Activated effector memory CD4-positive, alpha-beta T cell treated with Interleukin-2 at 50 U/mL for 16 hours (primary cell): ENCODE results near the gene PAQR3.
"Not testable (repeated sequence)": the region's sequence is repeated elsewhere in the genome, so short reads cannot be mapped to it uniquely, and the experiment has no call there.

Experiments used
- DNase-seq: peaks from one replicate; pipeline ENCODE4 v3.0.0-alpha.2; 2020

Gene PAQR3

DNA sequence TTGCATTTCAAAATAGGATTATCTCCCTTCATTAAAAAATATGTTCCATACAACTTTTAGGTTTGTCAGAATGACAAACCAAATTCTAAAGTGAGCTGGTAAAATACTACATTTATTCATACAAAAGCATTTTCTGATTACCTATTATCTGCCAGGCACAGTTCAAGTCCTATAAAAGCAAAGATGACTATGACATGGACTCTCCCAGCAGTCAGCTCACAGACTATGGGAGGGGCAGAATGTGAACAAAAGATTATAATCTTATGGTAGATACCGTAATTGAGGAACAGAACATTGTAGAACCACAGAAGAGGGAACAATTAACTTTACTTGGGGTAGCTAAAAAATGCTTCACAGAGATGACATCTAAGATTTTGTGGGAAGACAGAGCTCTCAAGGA lies 12.4 kb downstream of the PAQR3 start:
- no peak for DNase-seq

DNA sequence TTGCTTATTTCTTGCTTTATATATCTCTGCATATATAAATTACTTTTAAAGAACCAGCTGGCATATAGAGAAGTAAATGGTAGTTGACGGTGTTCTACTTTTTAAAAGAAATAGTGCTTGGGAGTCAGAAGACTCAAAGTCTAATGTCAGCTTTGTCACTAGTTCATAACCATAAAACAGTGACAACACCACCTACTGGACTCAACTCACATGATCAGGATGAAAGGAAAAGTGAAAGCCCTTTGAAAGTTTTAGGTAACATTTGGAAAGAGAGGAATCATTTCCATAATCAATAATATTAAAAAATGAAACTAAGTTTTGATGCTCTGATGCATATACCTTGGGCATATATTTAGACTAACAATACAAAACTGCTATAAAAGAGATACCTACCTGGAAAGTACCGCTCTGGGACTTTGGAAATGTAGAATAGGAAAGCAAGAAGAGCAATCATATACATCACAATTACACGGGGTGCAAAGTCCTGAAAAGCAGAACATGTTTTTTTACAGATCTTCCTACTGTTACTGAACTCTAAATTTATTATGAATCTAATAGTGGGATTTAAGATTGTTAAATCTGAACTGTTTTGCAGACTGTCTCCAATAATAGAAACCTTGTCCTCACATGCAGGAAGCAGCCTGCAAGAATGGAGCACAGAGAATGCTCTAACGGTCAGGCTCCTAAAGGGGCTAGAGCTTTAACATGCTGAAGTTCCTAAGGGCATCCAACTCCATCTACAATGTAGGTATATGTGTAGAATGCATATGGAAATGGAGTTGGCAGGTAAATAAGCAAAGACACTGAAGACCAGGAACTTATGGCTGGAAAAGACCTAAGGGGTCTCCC lies 15.6 kb downstream of the PAQR3 start:
- DNase-seq = no peak

DNA sequence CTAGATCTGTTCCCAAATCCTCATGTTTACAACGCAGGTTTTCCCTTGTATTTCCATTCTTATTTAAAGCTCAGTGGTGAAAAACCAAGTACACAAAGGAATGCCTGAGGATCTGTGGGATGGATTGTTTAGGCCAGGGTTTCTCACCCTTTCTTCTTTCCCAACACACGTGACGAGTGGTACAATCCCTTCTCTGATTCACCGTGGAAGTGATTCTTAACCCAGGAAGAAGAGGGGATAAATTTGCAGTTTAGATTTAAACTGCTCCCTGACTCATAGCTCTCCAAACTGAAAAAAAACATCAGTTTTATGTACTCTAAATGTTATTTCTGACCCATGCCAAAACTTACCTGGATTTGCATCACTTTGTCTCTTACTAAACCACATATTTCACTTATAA lies 17.0 kb downstream of the PAQR3 start:
- no peak for DNase-seq

DNA sequence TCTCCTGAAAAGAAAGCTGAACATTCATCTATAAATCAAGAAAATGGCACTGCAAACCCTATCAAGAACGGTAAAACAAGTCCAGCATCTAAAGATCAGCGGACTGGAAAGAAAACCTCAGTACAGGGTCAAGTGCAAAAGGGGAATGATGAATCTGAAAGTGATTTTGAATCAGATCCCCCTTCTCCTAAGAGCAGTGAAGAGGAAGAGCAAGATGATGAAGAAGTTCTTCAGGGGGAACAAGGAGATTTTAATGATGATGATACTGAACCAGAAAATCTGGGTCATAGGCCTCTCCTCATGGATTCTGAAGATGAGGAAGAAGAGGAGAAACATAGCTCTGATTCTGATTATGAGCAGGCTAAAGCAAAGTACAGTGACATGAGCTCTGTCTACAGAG lies 28.6 kb downstream of the PAQR3 start:
- no peak for DNase-seq

DNA sequence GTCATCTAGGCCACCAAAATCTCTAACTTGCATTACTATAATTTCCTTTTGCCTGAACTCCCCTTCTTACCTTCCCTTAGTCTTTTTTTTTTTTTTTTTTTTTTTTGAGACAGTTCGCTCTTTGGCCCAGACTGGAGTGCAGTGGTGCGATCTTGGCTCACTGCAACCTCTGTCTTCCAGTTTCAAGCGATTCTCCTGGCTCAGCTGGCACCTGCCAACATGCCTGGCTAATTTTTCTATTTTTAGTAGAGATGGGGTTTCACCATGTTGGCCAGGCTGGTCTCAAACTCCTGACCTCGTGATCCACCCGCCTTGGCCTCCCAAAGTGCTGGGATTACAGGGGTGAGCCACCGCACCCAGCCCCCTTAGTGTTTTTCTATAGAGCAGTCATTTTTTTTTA lies 30.3 kb downstream of the PAQR3 start:
- DNase-seq = not testable (repeated sequence)

DNA sequence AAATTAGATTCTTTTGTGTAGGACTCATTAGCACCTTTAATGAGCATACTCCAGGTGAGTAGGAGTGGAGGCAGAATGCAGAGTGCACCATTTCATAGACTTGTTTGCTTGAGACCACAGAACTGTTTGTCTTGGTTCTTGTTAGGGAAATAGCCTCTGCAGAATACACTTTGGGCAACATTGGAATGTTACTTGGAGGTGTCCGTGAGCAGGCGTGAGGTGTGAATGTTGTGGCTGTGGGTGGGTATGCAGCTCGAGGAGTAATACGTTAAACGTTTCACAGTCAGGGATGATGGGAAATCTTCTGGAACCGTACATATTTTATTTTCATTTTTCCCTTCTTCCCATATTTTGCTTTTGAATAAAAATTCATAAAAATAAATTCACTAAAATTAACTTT lies 31.6 kb downstream of the PAQR3 start:
- no peak for DNase-seq

DNA sequence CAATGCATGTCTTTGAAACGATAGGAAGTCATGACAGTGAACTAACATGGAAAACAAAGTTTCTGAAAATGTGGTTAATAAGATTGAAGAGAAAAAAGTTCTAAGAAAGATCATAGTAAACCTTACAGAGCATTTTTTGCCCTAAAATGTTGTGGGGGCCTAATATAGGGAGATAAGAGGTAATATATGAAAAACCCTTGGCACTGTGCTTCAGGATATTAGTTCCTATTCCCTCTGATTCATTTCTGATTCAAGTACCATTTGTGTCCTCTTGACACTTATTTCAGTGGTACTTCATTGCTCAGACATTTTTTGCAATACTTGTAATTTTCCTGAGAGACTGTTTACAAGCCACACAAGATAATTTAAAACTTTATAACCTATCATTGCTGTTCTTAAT lies 35.1 kb downstream of the PAQR3 start:
- DNase-seq = no peak

DNA sequence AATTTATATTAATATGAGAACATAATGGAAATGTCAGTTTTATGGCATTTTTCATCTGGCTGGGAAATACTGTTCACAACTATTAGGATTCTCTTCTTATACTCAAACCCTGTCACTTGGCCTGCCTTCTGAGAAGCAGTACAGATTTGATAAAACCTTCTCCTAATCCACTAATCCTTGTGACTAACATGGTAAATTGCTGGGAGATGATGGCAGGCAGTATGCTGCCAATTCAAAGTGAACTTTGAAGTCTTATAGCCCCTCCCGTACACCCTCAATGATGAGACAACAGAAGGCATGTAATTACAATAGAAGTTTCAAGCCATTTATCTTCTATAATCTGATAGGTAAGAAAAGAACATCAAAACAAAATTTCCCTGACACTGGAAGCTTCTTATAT lies 36.9 kb downstream of the PAQR3 start:
- DNase-seq = no peak

DNA sequence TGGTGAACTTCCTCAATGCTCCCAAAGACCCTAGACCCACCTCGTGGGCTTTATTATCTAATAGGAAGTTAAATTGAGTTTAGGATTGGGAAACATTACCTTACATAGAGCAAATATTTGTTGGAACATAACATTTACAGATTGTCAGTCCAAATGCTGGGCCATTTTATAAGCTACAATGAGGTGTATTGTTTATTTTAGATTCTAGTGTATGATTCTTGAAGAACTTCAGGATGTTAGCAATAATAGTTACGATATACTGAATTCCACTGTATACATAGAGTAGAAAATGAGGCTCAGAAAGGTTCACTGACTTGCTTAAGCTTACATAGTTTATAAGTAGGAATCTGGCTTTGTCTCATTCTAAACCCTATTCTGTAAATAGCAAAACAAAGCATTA lies 37.4 kb downstream of the PAQR3 start:
- no peak for DNase-seq

DNA sequence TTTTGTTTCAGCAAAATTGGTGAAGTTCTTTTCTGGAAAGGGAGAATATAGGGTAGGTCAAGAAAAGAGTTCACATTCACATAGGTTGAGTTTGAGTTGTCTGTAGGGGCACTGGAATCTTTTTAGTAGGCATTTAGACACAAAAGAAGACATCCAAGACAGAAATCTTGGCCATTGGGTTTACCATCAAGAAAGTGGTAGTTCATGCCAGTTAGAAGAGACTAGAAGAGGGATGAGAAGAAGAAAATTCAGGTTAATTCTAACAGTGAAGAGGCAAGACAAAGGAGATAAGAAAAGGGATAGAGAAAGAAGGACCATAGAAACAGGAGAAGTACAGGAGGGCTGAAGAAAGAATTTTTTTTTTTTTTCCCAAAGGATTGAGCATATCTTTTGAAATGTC lies 39.9 kb downstream of the PAQR3 start:
- DNase-seq = no peak

DNA sequence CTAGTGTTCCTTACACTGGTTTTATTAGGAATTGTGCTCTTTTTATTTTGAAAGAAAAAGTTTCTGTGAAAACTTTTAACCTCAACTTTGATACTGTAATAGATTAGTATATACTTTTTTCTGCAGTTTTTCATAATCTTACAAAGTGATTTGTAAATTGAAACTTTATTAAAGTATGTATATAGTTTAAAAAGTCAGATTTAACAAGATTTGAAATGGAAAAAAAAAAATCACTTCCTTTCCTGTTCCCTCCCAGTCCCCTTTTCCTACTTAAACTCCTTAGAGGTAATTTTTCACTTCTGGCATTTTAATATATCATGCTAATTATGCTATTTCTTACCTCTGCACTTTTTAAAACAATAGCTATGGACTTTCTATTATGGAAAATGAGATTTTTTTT lies 49.3 kb downstream of the PAQR3 start:
- no peak for DNase-seq

DNA sequence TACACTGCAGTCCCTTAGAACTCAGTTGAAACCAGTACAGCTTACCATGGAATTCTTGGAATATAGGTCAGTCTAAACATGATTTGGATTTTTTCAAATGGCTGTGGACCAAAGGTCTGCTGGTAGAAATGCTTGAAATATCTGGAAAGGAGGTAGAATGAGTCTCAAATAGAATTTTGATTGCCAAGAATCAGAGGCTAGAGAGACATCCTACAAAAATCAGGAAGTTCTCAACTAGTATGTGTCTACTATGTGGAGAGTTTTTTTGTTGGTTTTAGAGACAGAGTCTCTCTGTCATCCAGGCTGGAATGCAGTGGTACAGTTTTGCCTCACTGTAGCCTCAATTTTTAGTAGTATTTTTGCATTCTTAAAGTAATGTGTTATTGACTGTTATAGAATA lies 53.6 kb downstream of the PAQR3 start:
- no peak for DNase-seq

DNA sequence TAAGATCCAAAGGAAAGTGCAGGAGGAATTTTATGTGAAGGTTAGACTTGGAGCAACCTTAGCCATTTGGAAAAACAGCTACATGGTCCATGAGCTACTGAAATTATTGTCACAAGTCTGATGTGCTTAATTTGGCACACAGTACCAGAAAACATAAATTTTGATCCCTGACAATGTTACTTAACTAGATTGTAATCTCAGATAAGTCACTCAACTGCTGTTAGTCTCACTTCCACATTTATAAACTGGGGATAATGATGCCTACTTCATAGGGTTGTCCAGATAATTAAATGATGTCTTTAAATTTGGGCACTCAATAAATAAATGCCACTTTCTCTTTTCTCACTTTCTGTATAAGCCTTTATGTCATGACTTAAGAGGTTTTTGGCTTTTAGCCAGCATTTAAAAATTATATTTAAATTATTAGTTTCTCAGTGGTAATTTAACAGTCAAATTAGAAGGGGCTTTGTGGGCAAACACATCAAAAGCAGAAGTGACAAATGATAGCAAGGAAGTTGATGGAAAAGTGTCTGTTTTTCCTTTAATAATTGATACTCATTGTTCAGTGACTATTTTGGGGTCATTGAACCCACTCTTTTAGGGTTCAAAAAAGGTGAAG lies 58.3 kb downstream of the PAQR3 start:
- no peak for DNase-seq

DNA sequence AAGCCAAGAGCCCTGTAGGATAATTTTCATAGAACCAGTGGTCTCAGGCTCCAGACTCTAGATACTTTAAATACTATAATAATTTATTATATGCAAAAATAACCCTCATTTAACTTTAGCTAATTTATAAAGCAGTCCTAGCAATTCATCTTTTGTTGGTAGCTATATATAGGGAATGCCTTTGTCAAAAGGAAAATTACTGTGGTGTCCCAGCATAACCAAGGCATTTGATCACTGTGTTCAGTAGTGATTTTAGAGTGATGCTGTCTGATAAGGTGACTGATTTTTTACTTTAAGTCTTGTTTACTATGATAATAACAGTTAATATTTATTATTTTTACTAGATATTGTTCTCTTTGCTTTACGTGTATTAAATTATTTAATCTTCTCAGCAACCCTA lies 61.2 kb downstream of the PAQR3 start:
- no peak for DNase-seq

DNA sequence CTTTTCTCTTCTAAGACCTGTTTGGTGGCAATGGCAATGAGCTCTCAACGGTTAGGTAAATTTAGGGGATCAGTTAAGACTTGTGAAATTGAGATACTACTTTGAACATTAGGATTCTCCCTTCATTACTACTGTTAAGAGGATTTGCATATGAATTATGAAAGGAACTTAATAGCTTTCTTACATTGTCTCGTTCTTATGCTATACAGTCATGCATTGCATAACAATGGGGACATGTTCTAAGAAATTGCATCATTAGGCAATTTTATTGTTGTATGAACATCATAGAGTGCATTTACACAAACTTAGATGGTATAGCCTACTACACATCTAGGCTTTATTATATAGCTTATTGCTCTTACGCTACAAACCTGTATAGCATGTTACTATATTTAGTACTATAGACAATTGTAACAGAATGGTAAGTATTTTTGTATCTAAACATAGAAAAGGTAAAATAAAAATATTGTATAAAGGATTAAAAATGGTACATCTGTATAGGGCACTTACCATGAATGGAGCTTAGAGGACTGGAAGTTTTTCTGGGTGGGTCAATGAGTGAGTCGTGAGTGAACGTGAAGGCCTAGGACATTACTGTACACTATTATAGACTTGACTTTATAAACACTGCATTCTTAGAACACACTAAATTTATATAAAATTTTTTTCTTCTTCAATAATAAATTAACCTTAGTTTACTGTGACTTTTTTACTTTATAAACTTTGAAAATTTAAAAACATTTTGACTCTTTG lies 62.5 kb downstream of the PAQR3 start:
- no peak for DNase-seq

DNA sequence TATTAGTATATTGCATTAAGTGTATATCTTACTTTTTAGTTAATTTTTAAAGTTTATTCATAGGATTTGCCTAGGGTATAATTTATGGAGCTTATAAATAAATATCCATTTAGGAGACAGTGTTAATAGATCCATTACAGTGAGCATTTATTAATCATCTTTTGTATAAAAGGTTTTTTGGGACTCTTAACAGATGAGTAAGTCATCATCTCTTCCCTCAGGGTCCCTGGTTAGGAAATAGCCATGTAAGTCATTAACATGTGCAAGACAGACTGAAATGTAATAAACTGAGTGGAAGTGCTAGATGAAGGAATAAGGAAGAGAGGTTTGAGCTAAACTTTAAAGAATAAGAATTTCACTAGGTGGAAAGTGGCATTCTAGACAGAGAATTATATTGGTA lies 69.2 kb downstream of the PAQR3 start:
- DNase-seq = no peak

DNA sequence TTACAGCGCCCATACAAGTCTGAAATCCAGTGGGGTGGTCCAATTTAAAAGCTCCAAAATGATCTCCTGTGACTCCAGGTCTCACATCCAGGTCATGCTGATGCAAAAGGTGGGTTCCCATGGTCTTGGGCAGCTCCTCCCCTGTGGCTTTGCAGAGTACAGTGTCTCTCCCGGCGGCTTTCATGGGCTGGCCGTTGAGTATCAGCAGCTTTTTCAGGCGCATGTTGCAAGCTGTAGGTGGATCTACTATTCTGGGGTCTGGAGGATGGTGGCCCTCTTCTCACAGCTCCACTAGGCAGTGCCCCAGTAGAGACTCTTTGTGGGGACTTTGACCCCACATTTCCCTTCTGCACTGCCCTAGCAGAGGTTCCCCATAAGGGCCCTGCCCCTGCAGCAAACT lies 70.5 kb downstream of the PAQR3 start:
- not testable (repeated sequence) for DNase-seq

DNA sequence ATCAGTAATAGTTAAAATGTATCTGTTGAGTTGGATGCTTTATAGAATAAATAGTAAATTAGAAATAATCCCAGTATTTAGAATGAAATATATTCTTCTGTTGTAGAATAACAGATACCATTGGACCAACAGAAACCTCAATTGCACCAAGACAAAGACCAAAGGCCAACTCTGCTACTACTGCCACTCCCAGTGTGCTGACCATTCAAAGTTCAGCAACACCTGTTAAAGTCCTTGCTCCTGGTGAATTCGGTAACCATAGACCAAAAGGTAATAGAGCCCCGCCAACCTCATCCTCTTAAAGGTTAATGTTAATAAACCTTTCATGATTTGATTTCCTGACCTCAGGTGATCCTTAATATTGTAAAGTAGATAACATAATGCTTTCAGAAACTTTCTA lies 73.8 kb downstream of the PAQR3 start:
- no peak for DNase-seq

DNA sequence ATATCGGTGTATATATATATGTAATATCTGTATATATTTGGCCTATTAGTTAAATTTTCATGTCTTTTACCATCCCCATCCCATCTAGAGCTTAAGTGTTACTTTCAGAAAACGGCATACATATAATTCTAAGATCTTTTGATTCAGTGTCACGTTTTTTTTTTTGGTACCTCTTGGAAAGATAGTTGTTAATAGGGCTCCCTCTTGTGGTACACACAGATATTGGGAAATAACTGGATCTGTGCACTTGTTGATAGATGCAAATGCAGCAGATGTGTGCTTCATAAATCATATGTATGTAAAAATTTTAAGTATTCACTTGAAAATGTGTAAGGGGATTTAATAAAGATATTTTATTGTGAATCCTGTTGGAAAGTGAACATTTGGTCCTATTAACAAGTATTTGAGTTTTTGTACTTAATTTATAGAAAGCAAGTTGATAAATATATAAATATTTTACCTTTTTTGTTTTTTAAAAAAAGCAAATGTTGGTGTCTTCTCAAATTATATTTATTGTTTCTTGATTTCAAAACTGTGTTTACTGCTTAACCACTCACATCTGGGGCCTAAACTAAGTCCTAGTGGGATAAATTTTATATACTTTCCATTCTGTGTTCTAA lies 74.7 kb downstream of the PAQR3 start:
- no peak for DNase-seq

DNA sequence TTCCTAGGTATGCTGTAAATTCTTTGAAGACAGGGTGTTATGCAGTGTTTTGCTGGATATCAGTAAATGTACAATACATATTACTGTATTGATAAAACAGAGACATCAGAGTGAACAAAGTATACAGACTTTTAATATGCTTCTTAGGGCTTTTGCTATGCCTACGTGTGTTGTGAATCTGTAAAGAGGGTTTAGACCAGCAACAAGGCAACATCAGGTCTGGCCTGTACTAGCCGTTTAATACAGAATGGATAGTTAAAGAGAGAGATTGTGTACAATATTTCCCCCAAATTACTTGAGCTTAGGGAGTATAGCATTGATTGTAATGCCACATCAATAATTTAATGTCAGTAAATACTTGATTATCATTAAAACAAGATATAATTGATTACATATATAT lies 75.2 kb downstream of the PAQR3 start:
- no peak for DNase-seq

DNA sequence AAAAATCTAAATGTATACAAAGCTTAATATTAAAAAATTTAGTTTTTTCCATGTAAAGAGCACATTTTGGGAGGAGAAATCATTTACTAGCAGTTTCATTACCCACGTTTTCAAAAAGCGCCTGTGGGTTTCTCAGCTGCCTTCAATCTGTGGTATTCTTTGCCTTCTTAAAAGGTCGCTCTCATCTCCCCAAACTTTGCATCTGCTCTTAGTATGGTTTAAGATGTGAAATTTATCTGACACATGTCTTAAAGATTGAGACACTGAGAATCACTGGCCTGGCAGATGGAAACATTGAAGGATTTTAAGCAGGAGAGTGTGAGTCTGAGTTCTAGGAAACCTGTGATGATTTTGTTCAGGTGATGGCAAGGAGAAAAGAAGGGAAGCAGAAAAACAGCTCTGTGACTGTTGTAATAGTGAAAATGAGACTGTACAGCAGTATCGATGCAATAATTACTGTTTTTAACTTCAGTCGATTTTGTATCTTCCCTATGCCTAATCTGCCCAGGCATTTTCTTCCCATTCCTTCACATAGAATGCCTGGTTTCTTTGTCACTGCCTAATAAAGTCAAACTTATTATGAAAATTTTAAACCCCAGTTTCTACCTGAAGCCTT lies 75.9 kb downstream of the PAQR3 start:
- DNase-seq = no peak

DNA sequence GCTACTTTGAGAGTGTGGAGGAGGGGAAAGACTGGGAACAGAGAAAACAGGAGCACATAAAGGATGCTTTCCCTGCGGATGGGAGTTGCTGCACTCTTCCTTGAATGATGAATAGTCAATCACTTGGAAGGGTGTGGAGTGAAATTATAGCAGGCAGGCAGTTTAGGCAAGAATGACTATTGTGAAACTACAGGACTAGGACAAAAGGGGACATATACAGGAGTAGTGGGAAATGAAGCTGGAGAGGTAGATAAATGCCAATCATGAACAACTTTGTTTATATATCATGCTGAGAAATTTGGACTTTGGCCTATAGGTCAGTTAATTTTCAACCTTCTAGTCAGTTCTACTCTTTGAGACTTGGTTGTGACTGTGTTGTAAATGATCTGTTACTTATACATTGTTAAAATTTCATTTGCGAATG lies 76.9 kb downstream of the PAQR3 start:
- no peak for DNase-seq
